ENCODE measurements around the gene NBEAL1. TPM values are rescaled to one million over a fixed set of nuclear protein-coding genes. Genes with fewer than 3 reads are reported as not detected.
"Not testable (repeated sequence)": the region's sequence is repeated elsewhere in the genome, so short reads cannot be mapped to it uniquely, and the experiment has no call there.

Gene NBEAL1
- total RNA-seq, 5 donors from 2014 or later (not counting 1 experiment from before 2014, with no cell fraction given) = 11.0 to 17.9 (median 14.3) TPM

DNA sequence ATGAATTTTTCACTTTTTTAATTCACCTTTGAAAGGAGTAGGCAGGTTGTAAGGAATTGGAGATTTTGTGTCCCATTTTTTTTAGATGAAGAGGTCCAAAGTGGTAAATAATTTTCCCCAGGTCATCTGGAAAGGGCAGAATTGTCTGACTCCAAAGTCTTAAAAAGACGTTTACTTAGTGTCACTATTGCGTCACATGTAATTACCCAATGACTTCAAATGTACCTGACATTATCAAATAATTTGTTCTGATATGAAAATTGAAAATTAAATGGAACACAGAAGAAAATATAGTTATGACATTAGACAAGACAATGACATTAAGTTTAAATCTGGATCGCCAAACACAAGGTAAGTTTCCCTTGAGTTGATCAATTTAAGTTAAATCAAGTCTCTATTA, 24.2 kb upstream of the NBEAL1 start:
- Histone ChIP-seq H3K27ac (ENCODE audit: low read length) (no peak overlapping the region), H3K36me3 (ENCODE audit: control insufficient read depth in 2 of 2, extremely low read depth in 1 of 2, insufficient read depth in 1 of 2, low read length in 1 of 2) (no peaks in the 10 kb centered on the region), H3K4me3 (ENCODE audit: control insufficient read depth in 1 of 2, extremely low read depth in 1 of 2, low read length in 1 of 2) (no peak overlapping the region), H3K9me3 (no peaks in the 10 kb centered on the region), H3K4me1 (ENCODE audit: control insufficient read depth in 1 of 2, extremely low read depth in 1 of 2, insufficient read depth in 2 of 2, low read length in 2 of 2) (no peaks in the 10 kb centered on the region), H3K27me3 (replicated peaks in 1 of 2; ENCODE audit: control insufficient read depth in 2 of 2, extremely low read depth in 1 of 2, insufficient read depth in 2 of 2, low read length in 1 of 2) (no peaks in the 10 kb centered on the region)
- no peak for DNase-seq
- Mint-ChIP-seq H3K27ac (no peak overlapping the region), H3K27me3 (peaks cover 3 to 4% of the 10 kb centered on the region in 2 donors), H3K9me3 (peaks cover 0 to 3% (median 0%) of the 10 kb centered on the region in 3 donors), H3K4me3 (no peak overlapping the region), H3K36me3 (no peaks in the 10 kb centered on the region), H3K4me1 (no peaks in the 10 kb centered on the region)
- POLR2A ChIA-PET = no interaction called here
- CTCF ChIA-PET = no interaction called here
- WGBS (ENCODE audit: insufficient coverage) = no CpG with 5 or more reads among the region's 3 CpGs
- no peak for ATAC-seq (replicated peaks in 1 of 4)

GRCh38 chr2:202997113-202997512, 17.6 kb upstream of the NBEAL1 start:
- H3K36me3 Mint-ChIP-seq; H3K36me3 ChIP-seq (ENCODE audit: control insufficient read depth in 2 of 2, extremely low read depth in 1 of 2, insufficient read depth in 1 of 2, low read length in 1 of 2); H3K9me3 Mint-ChIP-seq; H3K27me3 Mint-ChIP-seq; H3K27ac Mint-ChIP-seq; H3K4me3 ChIP-seq (ENCODE audit: control insufficient read depth in 1 of 2, extremely low read depth in 1 of 2, low read length in 1 of 2); H3K4me3 Mint-ChIP-seq; H3K9me3 ChIP-seq; H3K27me3 ChIP-seq (replicated peaks in 1 of 2; ENCODE audit: control insufficient read depth in 2 of 2, extremely low read depth in 1 of 2, insufficient read depth in 2 of 2, low read length in 1 of 2); POLR2A ChIA-PET; H3K4me1 Mint-ChIP-seq; ATAC-seq (replicated peaks in 1 of 4); H3K4me1 ChIP-seq (ENCODE audit: control insufficient read depth in 1 of 2, extremely low read depth in 1 of 2, insufficient read depth in 2 of 2, low read length in 2 of 2); CTCF ChIA-PET; DNase-seq; H3K27ac ChIP-seq (ENCODE audit: low read length): not testable (repeated sequence)
- WGBS (ENCODE audit: insufficient coverage) = no CpG with 5 or more reads among the region's 3 CpGs

GRCh38 chr2:203002054-203002821, 12.4 kb upstream of the NBEAL1 start:
- POLR2A ChIA-PET = no interaction called here
- no peaks in the 10 kb centered on the region for H3K4me1 ChIP-seq (ENCODE audit: control insufficient read depth in 1 of 2, extremely low read depth in 1 of 2, insufficient read depth in 2 of 2, low read length in 2 of 2)

DNA sequence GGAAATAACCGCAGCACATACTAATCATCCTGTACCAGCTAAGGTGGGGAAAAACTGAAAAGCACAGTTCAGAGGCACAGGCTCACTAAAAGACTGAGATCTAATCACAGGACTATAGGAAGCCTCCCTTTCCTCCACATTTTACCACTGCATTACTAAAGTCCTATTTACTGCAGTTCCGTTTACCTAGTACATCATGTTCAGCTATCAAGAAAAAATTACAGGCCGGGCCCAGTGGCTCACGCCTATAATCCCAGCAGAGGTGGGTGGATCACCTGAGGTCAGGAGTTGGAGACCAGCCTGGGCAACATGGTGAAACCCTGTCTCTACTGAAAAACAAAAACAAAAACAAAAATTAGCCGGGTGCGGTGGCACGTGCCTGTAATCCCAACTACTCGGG, 11.0 kb upstream of the NBEAL1 start:
- H3K9me3 Mint-ChIP-seq = peaks cover 0 to 3% (median 2%) of the 10 kb centered on the region in 3 donors
- Histone ChIP-seq H3K4me1 (ENCODE audit: control insufficient read depth in 1 of 2, extremely low read depth in 1 of 2, insufficient read depth in 2 of 2, low read length in 2 of 2) (no peaks in the 10 kb centered on the region), H3K27me3 (replicated peaks in 1 of 2; ENCODE audit: control insufficient read depth in 2 of 2, extremely low read depth in 1 of 2, insufficient read depth in 2 of 2, low read length in 1 of 2) (no peaks in the 10 kb centered on the region), H3K9me3 (no peaks in the 10 kb centered on the region), H3K36me3 (ENCODE audit: control insufficient read depth in 2 of 2, extremely low read depth in 1 of 2, insufficient read depth in 1 of 2, low read length in 1 of 2) (no peaks in the 10 kb centered on the region), H3K4me3 (ENCODE audit: control insufficient read depth in 1 of 2, extremely low read depth in 1 of 2, low read length in 1 of 2) (no peak overlapping the region), H3K27ac (ENCODE audit: low read length) (no peak overlapping the region)
- no peak overlapping the region for H3K27ac Mint-ChIP-seq
- peaks cover 2% of the 10 kb centered on the region for H3K36me3 Mint-ChIP-seq
- H3K4me1 Mint-ChIP-seq = no peaks in the 10 kb centered on the region
- ChIA-PET POLR2A (no interaction called here), CTCF (no interaction called here)
- 94% methylated on average over 6 of the region's 8 CpGs for WGBS (ENCODE audit: insufficient coverage)
- DNase-seq (no peak), ATAC-seq (replicated peaks in 1 of 4) (no peak)
- H3K4me3 Mint-ChIP-seq = no peak overlapping the region
- H3K27me3 Mint-ChIP-seq = peaks cover 0 to 13% of the 10 kb centered on the region in 2 donors

More at GRCh38 chr2:203002054-203002821, 12.4 kb upstream of the NBEAL1 start:
- CTCF ChIA-PET = interaction anchor here in 1 of 2 donors (0.6 kb wide), 1 partner anchor 30 kb away, joined by 3 read pairs; no protein-coding TSS in a partner anchor
- no peak overlapping the region for H3K27ac ChIP-seq (ENCODE audit: low read length)
- WGBS (ENCODE audit: insufficient coverage) = 63% methylated on average over 1 of the region's 3 CpGs
- Mint-ChIP-seq H3K36me3 (peaks cover 3% of the 10 kb centered on the region), H3K9me3 (no peaks in the 10 kb centered on the region), H3K4me1 (no peaks in the 10 kb centered on the region), H3K27ac (no peak overlapping the region), H3K4me3 (no peak overlapping the region), H3K27me3 (peaks cover 0 to 9% of the 10 kb centered on the region in 2 donors)
- no peaks in the 10 kb centered on the region for H3K27me3 ChIP-seq (replicated peaks in 1 of 2; ENCODE audit: control insufficient read depth in 2 of 2, extremely low read depth in 1 of 2, insufficient read depth in 2 of 2, low read length in 1 of 2)
- no peaks in the 10 kb centered on the region for H3K9me3 ChIP-seq
- H3K36me3 ChIP-seq (ENCODE audit: control insufficient read depth in 2 of 2, extremely low read depth in 1 of 2, insufficient read depth in 1 of 2, low read length in 1 of 2) = no peaks in the 10 kb centered on the region
- DNase-seq (no peak), ATAC-seq (replicated peaks in 1 of 4) (no peak)
- no peak overlapping the region for H3K4me3 ChIP-seq (ENCODE audit: control insufficient read depth in 1 of 2, extremely low read depth in 1 of 2, low read length in 1 of 2)

- Mint-ChIP-seq H3K27me3 (no peaks in the 10 kb centered on the region), H3K4me3 (peak overlapping the region in 1 of 3 donors; percentile 24), H3K4me1 (peaks cover 39 to 51% (median 44%) of the 10 kb centered on the region in 3 donors), H3K9me3 (no peaks in the 10 kb centered on the region), H3K27ac (no peak overlapping the region), H3K36me3 (no peaks in the 10 kb centered on the region)
- Histone ChIP-seq H3K4me1 (ENCODE audit: control insufficient read depth in 1 of 2, extremely low read depth in 1 of 2, insufficient read depth in 2 of 2, low read length in 2 of 2) (peaks cover 2 to 15% of the 10 kb centered on the region in 2 experiments), H3K27ac (ENCODE audit: low read length) (no peak overlapping the region), H3K4me3 (ENCODE audit: control insufficient read depth in 1 of 2, extremely low read depth in 1 of 2, low read length in 1 of 2) (no peak overlapping the region), H3K36me3 (ENCODE audit: control insufficient read depth in 2 of 2, extremely low read depth in 1 of 2, insufficient read depth in 1 of 2, low read length in 1 of 2) (no peaks in the 10 kb centered on the region), H3K27me3 (replicated peaks in 1 of 2; ENCODE audit: control insufficient read depth in 2 of 2, extremely low read depth in 1 of 2, insufficient read depth in 2 of 2, low read length in 1 of 2) (no peaks in the 10 kb centered on the region), H3K9me3 (no peaks in the 10 kb centered on the region)
- ChIA-PET CTCF (no interaction called here), POLR2A (interaction anchor here in 1 of 2 donors (1.2 kb wide), 1 partner anchor 316 kb away, joined by 4 read pairs; no protein-coding TSS in a partner anchor)
- WGBS (ENCODE audit: insufficient coverage) = no CpG with 5 or more reads among the region's 3 CpGs
- DNase-seq (no peak), ATAC-seq (replicated peaks in 1 of 4) (no peak)
These were observed 2.0 kb downstream of the NBEAL1 start for GRCh38 chr2:203016716-203017115.

DNA sequence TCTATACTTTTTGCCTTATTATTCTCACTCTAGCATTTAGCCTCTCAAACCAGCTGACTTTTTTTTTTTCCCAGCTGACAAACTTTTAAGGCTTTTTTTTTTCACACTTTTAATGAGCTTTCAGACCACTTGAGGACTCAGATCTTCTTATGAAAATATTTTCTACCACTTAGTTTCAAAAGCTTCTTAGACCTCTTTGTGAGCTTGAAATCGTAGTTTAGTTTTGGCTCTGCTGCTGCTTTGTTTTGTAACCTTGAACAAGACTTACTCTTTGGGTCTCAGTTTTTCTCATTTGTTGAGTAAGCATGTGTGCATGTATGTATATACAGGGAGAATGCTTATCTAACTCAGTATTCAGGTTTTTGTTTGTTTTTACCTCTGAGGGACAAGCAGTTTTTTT, 3.5 kb downstream of the NBEAL1 start:
- peaks cover 39 to 43% (median 43%) of the 10 kb centered on the region in 3 donors for H3K4me1 Mint-ChIP-seq
- H3K27me3 Mint-ChIP-seq = no peaks in the 10 kb centered on the region
- CTCF ChIA-PET = interaction anchor here in 1 of 2 donors (0.6 to 0.9 kb wide), 3 partner anchors 44 to 543 kb away, joined by 3 read pairs; partner anchors contain the start of genes CARF and WDR12

More for the DNA sequence above, 3.5 kb downstream of the NBEAL1 start:
- Histone ChIP-seq H3K27ac (ENCODE audit: low read length) (no peak overlapping the region), H3K27me3 (replicated peaks in 1 of 2; ENCODE audit: control insufficient read depth in 2 of 2, extremely low read depth in 1 of 2, insufficient read depth in 2 of 2, low read length in 1 of 2) (no peaks in the 10 kb centered on the region), H3K36me3 (ENCODE audit: control insufficient read depth in 2 of 2, extremely low read depth in 1 of 2, insufficient read depth in 1 of 2, low read length in 1 of 2) (no peaks in the 10 kb centered on the region), H3K4me3 (ENCODE audit: control insufficient read depth in 1 of 2, extremely low read depth in 1 of 2, low read length in 1 of 2) (no peak overlapping the region), H3K9me3 (no peaks in the 10 kb centered on the region), H3K4me1 (ENCODE audit: control insufficient read depth in 1 of 2, extremely low read depth in 1 of 2, insufficient read depth in 2 of 2, low read length in 2 of 2) (peaks cover 2 to 15% of the 10 kb centered on the region in 2 experiments)
- ATAC-seq (replicated peaks in 1 of 4) = no peak
- H3K27ac Mint-ChIP-seq = peak overlapping the region; percentile 39 to 45
- POLR2A ChIA-PET = interaction anchor here (0.6 to 1.2 kb wide), 4 partner anchors 60 to 955 kb away, joined by 3 to 4 read pairs (median 4); partner anchors contain the start of gene CYP20A1 (in 1 of the 2)
- H3K36me3 Mint-ChIP-seq = no peaks in the 10 kb centered on the region
- peak overlapping the region in 2 of 3 donors; percentile 2 to 41 for H3K4me3 Mint-ChIP-seq
- H3K9me3 Mint-ChIP-seq = no peaks in the 10 kb centered on the region
- peak in 1 of 35 experiments; percentile 16 for DNase-seq
- WGBS (ENCODE audit: insufficient coverage) = no CpG with 5 or more reads among the region's 1 CpG

Data from T-cell (primary cell).